GM13976 (cell line): ENCODE data around the gene COL11A2.
A peak's percentile ranks its signal among the peaks of the same experiment; 100 is the strongest.

ENCODE experiments used
- DNase-seq: peaks from one replicate; pipeline ENCODE4 v3.0.0; 2012; ENCODE audit warnings: low spot score
- in situ Hi-C: fragments of 300-500 bp; cut with MboI; formaldehyde crosslinking; loops from one replicate; pipeline ENCODE4 v1.12.0; 2022; ENCODE audit warnings: low sequenced_read_pairs, mixed read lengths, inconsistent platforms; ENCODE audit not compliant: unreplicated experiment
- TF ChIP-seq, protein P1 (sequence below): IDR thresholded peaks from 2 replicates; pipeline ENCODE4 v1.5.1; 2012; ENCODE audit warnings: borderline replicate concordance, mild to moderate bottlenecking; ENCODE audit not compliant: insufficient read depth; ENCODE audit errors: extremely low read depth, missing control alignments, control extremely low read depth

Gene COL11A2

DNA sequence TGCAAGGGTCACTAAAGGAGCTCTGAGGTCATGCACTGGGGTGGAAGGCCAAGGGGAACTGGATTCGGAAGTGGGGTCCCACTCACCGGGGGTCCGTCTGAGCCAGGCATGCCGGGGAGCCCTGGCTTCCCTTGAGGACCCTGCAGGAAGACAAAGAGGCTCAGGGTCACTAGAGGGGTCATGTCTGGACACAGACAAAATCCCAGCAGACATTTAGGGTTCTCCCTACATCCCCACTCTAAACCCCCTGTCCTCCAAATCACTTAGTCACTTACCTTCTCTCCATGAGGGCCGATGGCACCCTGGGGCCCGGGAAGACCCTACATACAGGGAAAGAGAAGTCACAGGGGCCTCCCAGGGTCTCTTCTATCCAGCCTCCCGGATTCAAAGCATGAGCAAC, 15.4 kb downstream of the COL11A2 start:
- TF ChIP-seq, protein P1, sequence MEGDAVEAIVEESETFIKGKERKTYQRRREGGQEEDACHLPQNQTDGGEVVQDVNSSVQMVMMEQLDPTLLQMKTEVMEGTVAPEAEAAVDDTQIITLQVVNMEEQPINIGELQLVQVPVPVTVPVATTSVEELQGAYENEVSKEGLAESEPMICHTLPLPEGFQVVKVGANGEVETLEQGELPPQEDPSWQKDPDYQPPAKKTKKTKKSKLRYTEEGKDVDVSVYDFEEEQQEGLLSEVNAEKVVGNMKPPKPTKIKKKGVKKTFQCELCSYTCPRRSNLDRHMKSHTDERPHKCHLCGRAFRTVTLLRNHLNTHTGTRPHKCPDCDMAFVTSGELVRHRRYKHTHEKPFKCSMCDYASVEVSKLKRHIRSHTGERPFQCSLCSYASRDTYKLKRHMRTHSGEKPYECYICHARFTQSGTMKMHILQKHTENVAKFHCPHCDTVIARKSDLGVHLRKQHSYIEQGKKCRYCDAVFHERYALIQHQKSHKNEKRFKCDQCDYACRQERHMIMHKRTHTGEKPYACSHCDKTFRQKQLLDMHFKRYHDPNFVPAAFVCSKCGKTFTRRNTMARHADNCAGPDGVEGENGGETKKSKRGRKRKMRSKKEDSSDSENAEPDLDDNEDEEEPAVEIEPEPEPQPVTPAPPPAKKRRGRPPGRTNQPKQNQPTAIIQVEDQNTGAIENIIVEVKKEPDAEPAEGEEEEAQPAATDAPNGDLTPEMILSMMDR = no peak
- no peak for DNase-seq
- in situ Hi-C loops = no loop called here

GRCh38 chr6:33175436-33176069, 16.7 kb downstream of the COL11A2 start:
- DNase-seq = no peak
- TF ChIP-seq, protein P1 = no peak
- in situ Hi-C loops = no loop called here

GRCh38 chr6:33174784-33175183, 17.5 kb downstream of the COL11A2 start:
- DNase-seq = no peak
- TF ChIP-seq, protein P1 = no peak
- in situ Hi-C loops = no loop called here

DNA sequence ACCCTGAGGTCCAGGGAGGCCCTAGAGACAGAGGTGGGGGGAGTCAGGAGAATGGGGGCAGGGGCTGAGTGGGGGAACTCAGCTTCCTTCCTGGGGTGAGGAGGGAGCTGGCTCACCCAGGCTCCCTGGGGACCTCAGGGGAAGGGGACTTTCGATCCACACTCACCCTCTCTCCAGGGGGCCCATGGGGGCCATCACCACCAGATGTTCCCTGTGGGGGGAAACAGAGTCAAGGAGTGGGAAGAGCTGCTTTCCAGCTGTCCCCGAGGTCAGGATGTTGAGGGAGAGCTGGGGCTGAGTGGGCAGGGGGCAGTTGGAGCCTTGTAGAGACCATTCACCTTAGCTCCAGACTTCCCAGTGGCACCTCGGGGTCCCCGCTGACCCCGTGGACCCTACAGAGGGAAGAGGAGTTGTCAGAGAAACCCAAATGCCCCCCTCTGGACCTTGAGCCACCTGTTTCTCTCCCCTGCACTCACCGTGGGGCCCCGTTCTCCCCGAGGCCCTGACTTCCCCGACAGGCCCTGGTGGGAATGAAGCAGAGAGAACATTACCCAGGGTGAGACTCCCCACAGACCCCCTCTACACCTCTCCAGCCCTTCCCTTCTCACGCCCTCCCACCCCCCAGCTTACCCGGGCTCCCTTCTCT, 18.6 kb downstream of the COL11A2 start:
- TF ChIP-seq, protein P1 = no peak
- no peak for DNase-seq
- in situ Hi-C loops = no loop called here

DNA sequence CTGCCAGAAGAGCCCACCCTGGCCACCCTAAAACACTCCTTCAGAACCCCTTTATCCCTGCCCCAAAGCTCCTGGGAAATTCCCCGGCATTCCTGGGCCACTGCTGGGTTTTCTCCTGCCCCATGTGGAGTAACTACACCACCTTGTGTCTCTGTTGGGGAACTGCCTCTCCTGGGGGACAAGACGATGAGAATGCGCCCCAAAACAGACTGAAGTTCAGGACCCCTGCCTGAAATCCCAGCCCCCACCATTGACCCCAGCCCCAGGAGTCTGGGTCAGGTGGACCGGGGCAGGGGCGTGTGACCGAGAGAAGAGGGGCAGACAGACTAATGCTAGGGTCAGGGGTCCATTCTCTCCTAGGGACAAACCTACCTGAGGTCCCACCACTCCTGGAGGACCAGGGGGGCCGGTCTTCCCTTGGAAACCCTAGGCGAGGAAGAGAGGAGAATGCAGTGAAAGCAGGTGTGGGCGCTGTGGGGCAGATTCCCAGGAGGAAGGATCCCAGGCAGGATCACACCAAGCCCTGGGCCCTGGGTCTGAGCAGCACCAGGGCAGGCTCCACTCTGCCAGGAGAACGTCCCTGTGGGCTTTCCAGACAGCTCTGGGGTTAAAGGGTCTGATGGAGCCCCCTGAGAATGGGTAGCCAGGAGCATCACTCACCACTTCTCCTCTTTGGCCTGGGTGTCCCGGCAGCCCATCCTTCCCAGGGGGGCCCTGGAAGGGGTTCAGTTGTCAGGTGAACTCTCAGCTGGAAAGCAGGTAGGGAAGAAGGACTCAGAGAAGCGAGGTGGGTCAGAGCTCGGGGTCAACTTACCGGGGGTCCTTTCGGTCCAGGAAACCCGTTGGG, 19.4 kb downstream of the COL11A2 start:
- in situ Hi-C loops = no loop called here
- TF ChIP-seq, protein P1 = peak; percentile 70
- peak; percentile 82 for DNase-seq

DNA sequence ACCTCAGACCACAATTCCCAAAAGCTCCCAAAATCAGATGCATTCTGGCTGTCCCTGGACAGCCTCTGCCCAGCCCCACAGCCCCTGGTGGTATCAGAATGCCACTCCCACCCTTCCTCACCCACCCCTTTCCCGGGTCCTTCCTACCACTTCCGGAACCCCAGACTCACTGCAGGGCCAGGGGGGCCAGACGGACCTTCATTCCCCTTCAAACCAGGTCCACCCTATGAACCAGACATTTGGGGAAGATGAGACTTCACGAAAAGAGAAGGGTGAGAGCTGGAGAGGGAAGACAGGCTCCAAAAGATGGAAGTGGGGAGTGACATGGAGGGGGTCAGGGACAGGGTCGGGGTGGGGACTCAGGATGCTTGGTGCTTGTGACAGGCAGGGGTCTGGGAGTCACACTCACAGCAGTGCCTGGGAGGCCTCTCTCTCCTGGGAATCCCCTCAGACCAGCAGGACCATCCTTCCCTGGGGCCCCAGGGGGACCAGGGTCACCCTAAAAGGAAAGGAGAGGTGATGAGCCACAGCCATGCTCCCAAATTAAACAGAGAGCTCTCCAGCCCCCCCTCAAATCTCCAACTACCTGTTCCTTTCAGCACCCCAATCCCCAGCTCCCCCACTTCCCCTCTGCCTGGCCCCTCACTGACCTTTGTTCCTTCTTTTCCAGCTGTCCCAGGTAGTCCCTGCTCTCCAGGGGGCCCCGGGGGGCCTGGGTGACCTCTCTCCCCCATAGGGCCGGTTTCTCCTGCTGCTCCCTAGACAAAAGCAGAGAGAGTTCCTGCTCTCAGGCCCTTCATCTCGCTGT, 20.2 kb downstream of the COL11A2 start:
- DNase-seq = no peak
- TF ChIP-seq, protein P1 = no peak
- in situ Hi-C loops = no loop called here
